MM.1S (cell line): Measurements from ENCODE around the gene CMC4.

Experiments
- EZH2 ChIP-seq: fragments of 300-600 bp; sonication (generic); optimal IDR thresholded peaks from 2 replicates; pipeline ENCODE3; 2017; ENCODE audit warnings: low read depth, mild to moderate bottlenecking, antibody characterized with exemption, low read length, mixed read lengths
- EZH2phosphoT487 ChIP-seq: fragments of 300-600 bp; sonication (generic); IDR thresholded peaks from 2 replicates; pipeline ENCODE4 v1.6.1; 2018; ENCODE audit warnings: antibody characterized with exemption, low read length
- TF ChIP-seq, protein P1 (sequence below): fragments of 300-600 bp; sonication (generic); IDR thresholded peaks from 2 replicates; pipeline ENCODE4 v1.5.1; 2016; ENCODE audit warnings: antibody characterized with exemption, low read length, mixed read lengths

DNA sequence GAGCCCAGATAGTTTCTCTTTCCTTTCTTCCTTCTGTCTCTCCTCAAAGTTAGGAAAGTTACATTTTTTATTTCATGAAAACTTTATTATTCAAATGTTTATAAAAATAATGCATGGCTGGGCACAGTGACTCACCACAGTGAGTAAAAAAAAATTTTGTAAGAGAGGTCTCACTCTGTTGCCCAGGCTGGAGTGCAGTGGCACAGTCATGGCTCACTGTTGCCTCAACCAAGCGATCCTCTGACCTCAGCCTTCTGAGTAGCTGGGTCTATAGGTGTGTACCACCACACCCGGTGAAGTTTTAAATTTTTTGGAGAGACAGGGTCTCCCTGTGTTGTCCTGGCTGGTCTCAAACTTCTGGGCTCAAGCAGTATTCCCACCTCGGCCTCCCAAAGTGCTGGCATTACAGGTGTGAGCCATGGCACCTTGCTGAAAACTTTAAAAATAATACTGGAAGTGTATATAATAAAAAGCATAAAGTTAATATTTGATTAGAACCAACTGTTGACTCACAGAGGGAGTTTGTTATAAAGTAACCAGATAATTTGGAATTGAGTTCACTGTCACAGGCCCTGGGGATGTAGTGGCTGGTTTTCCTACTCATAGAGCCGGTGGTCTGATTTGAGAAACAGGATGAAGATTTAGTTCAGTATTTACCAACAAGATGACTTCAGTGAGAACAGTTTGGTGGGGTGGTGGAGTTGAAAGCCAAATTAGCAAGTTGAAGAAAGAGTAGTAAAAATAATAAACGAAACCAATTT lies 18.0 kb downstream of the CMC4 start:
- TF ChIP-seq, protein P1, sequence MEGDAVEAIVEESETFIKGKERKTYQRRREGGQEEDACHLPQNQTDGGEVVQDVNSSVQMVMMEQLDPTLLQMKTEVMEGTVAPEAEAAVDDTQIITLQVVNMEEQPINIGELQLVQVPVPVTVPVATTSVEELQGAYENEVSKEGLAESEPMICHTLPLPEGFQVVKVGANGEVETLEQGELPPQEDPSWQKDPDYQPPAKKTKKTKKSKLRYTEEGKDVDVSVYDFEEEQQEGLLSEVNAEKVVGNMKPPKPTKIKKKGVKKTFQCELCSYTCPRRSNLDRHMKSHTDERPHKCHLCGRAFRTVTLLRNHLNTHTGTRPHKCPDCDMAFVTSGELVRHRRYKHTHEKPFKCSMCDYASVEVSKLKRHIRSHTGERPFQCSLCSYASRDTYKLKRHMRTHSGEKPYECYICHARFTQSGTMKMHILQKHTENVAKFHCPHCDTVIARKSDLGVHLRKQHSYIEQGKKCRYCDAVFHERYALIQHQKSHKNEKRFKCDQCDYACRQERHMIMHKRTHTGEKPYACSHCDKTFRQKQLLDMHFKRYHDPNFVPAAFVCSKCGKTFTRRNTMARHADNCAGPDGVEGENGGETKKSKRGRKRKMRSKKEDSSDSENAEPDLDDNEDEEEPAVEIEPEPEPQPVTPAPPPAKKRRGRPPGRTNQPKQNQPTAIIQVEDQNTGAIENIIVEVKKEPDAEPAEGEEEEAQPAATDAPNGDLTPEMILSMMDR: no peak
- TF ChIP-seq EZH2: no peak
- no peak for TF ChIP-seq EZH2phosphoT487
